Left lobe of liver (tissue), 2 donors: ENCODE data around the gene DEFB124. TPM values are rescaled to one million over a fixed set of nuclear protein-coding genes. Genes with fewer than 3 reads are reported as not detected.
"Not testable (repeated sequence)": the region's sequence is repeated elsewhere in the genome, so short reads cannot be mapped to it uniquely, and the experiment has no call there.

Source experiments
- ATAC-seq: fragments of 200-7000 bp; cut with Tn5 transposase; one replicate; pipeline ENCODE4 v1.9.1; 2020; ENCODE audit warnings: mild to moderate bottlenecking, moderate library complexity
- DNase-seq: peaks from one replicate; pipeline ENCODE4 v3.0.0-alpha.2; 2020; ENCODE audit warnings: low spot score
- total RNA-seq: library from RNA; stranded (reverse); gene quantifications from one replicate; pipeline ENCODE4 v1.2.1, GENCODE V29; 2021
- donor health status: DM: no; HTN: no; CAD: no; lungs with moderate emphysema.
- donor health status: DM: no; HTN: yes; CAD: no.

Gene DEFB124
- total RNA-seq, 1 donor from 2014 or later = not detected

DNA sequence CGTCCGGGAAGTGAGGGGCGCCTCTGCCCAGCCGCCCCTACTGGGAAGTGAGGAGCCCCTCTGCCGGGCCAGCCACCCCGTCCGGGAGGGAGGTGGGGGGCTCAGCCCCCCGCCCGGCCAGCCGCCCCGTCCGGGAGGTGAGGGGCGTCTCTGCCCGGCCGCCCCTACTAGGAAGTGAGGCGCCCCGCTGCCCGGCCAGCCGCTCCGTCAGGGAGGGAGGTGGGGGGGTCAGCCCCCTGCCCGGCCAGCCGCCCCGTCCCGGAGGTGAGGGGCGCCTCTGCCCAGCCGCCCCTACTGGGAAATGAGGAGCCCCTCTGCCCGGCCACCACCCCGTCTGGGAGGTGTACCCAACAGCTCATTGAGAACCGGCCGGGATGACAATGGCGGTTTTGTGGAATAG lies 47.4 kb downstream of the DEFB124 start:
- DNase-seq, ATAC-seq: not testable (repeated sequence)

- ATAC-seq, DNase-seq: not testable (repeated sequence)
Observed at GRCh38 chr20:31426891-31427551, 47.9 kb downstream of the DEFB124 start.

- no peak for DNase-seq
- ATAC-seq = no peak
Observed at GRCh38 chr20:31425797-31426196, 49.1 kb downstream of the DEFB124 start.

DNA sequence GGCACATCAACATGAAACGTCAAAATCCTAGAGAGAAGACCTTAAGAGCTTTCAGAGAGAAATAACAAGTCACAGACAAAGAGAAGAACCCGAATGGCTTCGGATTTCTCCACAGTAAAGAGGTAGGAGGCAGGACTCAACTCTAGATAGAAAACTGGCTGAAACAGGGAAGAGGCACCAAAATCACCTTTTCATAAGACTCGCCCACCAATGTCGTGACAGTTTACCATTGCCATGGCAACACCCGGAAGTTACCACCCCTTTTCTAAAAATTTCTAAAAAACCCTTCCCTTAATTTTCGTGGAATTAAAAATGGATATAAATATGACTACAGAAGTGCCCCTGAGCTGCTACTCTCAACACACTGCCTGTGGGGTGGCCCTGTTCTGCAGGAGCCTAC lies 56.6 kb downstream of the DEFB124 start:
- DNase-seq = no peak
- ATAC-seq = no peak

DNA sequence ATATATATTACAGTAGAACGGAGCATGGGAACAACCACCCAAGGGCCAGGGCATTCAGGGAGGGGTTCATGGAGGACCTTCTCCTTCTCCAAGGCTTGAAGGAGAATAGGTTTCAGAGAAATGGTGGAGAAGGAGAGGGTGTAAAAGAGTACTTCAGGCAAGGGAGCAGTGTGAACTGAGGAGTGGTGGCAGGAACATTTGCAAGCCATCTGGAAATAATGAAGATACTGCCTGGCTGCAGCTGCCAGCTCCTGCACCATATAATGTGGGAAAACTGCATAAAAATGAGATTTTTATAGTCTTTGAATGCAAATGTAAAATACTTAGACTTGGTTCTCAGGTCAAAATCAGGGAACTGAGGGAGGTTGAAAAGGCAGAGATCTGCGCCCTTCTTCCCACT lies 59.3 kb downstream of the DEFB124 start:
- DNase-seq (no peak), ATAC-seq (no peak)

Other genes starting within 250 kb of the DEFB124 start
- not detected for gene DEFB115, start 217.5 kb downstream of the DEFB124 start, total RNA-seq
- not detected for gene DEFB116, start 166.5 kb downstream of the DEFB124 start, total RNA-seq
- not detected for gene DEFB118, start 106.5 kb downstream of the DEFB124 start, total RNA-seq
- not detected for gene DEFB119, start 84.5 kb downstream of the DEFB124 start, total RNA-seq
- gene DEFB121, start 68.9 kb downstream of the DEFB124 start, total RNA-seq = not detected
- not detected for gene DEFB123, start 34.5 kb downstream of the DEFB124 start, total RNA-seq
- gene REM1, start 161 bp upstream of the DEFB124 start, total RNA-seq = not detected
- 147 TPM for gene HM13, start 39.3 kb upstream of the DEFB124 start, total RNA-seq
- gene ID1, start 130.2 kb upstream of the DEFB124 start, total RNA-seq = 37.2 TPM
- not detected for gene COX4I2, start 162.8 kb upstream of the DEFB124 start, total RNA-seq
- 35.0 TPM for gene BCL2L1, start 247.7 kb upstream of the DEFB124 start, total RNA-seq